BE2C (cell line): ENCODE measurements around the gene STXBP3.
"Not testable (repeated sequence)": the region's sequence is repeated elsewhere in the genome, so short reads cannot be mapped to it uniquely, and the experiment has no call there.

Experiments used
- DNase-seq: peaks from one replicate; pipeline ENCODE4 v3.0.0-alpha.2; 2020
- H3K27me3 ChIP-seq: fragments of 250-450 bp; sonication (Bioruptor Pico); 2 replicates; pipeline ENCODE4 v1.5.1; 2020; ENCODE audit warnings: mild to moderate bottlenecking
- H3K36me3 ChIP-seq: fragments of 250-450 bp; sonication (Bioruptor Pico); 2 replicates; pipeline ENCODE4 v1.5.1; 2020; ENCODE audit warnings: mild to moderate bottlenecking
- H3K4me1 ChIP-seq: fragments of 250-450 bp; sonication (Bioruptor Pico); 2 replicates; pipeline ENCODE4 v1.5.1; 2020
- H3K4me3 ChIP-seq: 2 replicates; pipeline ENCODE4 v1.5.1; 2011; ENCODE audit warnings: low read depth, low read length
- H3K9me3 ChIP-seq: fragments of 250-450 bp; sonication (Bioruptor Pico); 2 replicates; pipeline ENCODE4 v1.5.1; 2020
- CTCF ChIP-seq: IDR thresholded peaks from 2 replicates; pipeline ENCODE4 v1.5.1; 2012; ENCODE audit warnings: mild to moderate bottlenecking, low read depth, low read length

The STXBP3 gene

GRCh38 chr1:108758796-108759195 lies 12.3 kb downstream of the STXBP3 start:
- no peaks in the 10 kb centered on the region for H3K9me3 ChIP-seq
- DNase-seq = no peak
- TF ChIP-seq CTCF = no peak
- no peaks in the 10 kb centered on the region for H3K4me1 ChIP-seq
- H3K36me3 ChIP-seq = peaks cover 5% of the 10 kb centered on the region; the same call in 1 of the 2 replicates
- no peak overlapping the region for H3K4me3 ChIP-seq
- H3K27me3 ChIP-seq = no peaks in the 10 kb centered on the region

- no peaks in the 10 kb centered on the region for H3K36me3 ChIP-seq
- no peak overlapping the region for H3K4me3 ChIP-seq
- H3K9me3 ChIP-seq = no peaks in the 10 kb centered on the region
- DNase-seq = no peak
- no peak for TF ChIP-seq CTCF
- H3K4me1 ChIP-seq = no peaks in the 10 kb centered on the region; the same call in 1 of the 2 replicates
- no peaks in the 10 kb centered on the region for H3K27me3 ChIP-seq
Observed at GRCh38 chr1:108767115-108767514, 20.6 kb downstream of the STXBP3 start.

GRCh38 chr1:108767708-108768107 lies 21.2 kb downstream of the STXBP3 start:
- no peaks in the 10 kb centered on the region; the same call in 1 of the 2 replicates for H3K4me1 ChIP-seq
- H3K9me3 ChIP-seq = no peaks in the 10 kb centered on the region
- DNase-seq = no peak
- no peak overlapping the region for H3K4me3 ChIP-seq
- H3K36me3 ChIP-seq = no peaks in the 10 kb centered on the region
- H3K27me3 ChIP-seq = no peaks in the 10 kb centered on the region
- TF ChIP-seq CTCF = no peak

GRCh38 chr1:108777839-108778238 lies 31.4 kb downstream of the STXBP3 start:
- Histone ChIP-seq H3K4me3 (no peak overlapping the region), H3K27me3 (no peaks in the 10 kb centered on the region), H3K9me3 (no peaks in the 10 kb centered on the region), H3K4me1 (no peaks in the 10 kb centered on the region), H3K36me3 (no peaks in the 10 kb centered on the region; the same call in 1 of the 2 replicates)
- DNase-seq = no peak
- no peak for TF ChIP-seq CTCF

GRCh38 chr1:108779455-108779854 lies 33.0 kb downstream of the STXBP3 start:
- H3K4me3 ChIP-seq = no peak overlapping the region
- no peaks in the 10 kb centered on the region for H3K4me1 ChIP-seq
- DNase-seq = no peak
- no peak for TF ChIP-seq CTCF
- H3K27me3 ChIP-seq = no peaks in the 10 kb centered on the region
- H3K9me3 ChIP-seq = no peaks in the 10 kb centered on the region
- no peaks in the 10 kb centered on the region; the same call in 1 of the 2 replicates for H3K36me3 ChIP-seq

GRCh38 chr1:108780937-108781574 lies 34.6 kb downstream of the STXBP3 start:
- no peak for TF ChIP-seq CTCF
- no peaks in the 10 kb centered on the region for H3K27me3 ChIP-seq
- no peak for DNase-seq
- H3K9me3 ChIP-seq = peaks cover 3% of the 10 kb centered on the region; the same call in 1 of the 2 replicates
- peaks cover 4% of the 10 kb centered on the region for H3K36me3 ChIP-seq
- H3K4me3 ChIP-seq = no peak overlapping the region
- no peaks in the 10 kb centered on the region for H3K4me1 ChIP-seq

GRCh38 chr1:108781575-108781944 lies 35.1 kb downstream of the STXBP3 start:
- not testable (repeated sequence) for DNase-seq, H3K4me1 ChIP-seq, H3K4me3 ChIP-seq, H3K9me3 ChIP-seq, H3K36me3 ChIP-seq, H3K27me3 ChIP-seq
